ENCODE results near the gene CDIPT. TPM values are rescaled to one million over a fixed set of nuclear protein-coding genes. Genes with fewer than 3 reads are reported as not detected.

CDIPT gene
- total and polyA plus RNA-seq, 2 of the 13 experiments (the other 11 are each of a cell fraction or from before 2014, with no cell fraction given), result 54.9 to 97.5 TPM

GRCh38 chr16:29819506-29819905 lies 43.5 kb downstream of the CDIPT start (continued):
- TF ChIP-seq CREM (IDR thresholded peaks at IDR 0.05) (no peak), CREM (CRISPR knock-in tag; IDR thresholded peaks at IDR 0.05) (0 out of 2 replicates have a peak, but pooled peaks have one; percentile 10), ERF (CRISPR knock-in tag; IDR thresholded peaks at IDR 0.05) (no peak), ZNF484 (CRISPR knock-in tag; IDR thresholded peaks at IDR 0.05; ENCODE audit: borderline replicate concordance, low read depth) (no peak), ZBTB33 (CRISPR knock-in tag; IDR thresholded peaks at IDR 0.05) (peak; percentile 85), MBD4 (IDR thresholded peaks at IDR 0.05; ENCODE audit: borderline replicate concordance, low read length) (no peak), BRCA1 (CRISPR knock-in tag; IDR thresholded peaks at IDR 0.05) (no peak), ZNF432 (CRISPR knock-in tag; IDR thresholded peaks at IDR 0.05; ENCODE audit: borderline replicate concordance) (no peak), ZNF280D (CRISPR knock-in tag; IDR thresholded peaks at IDR 0.05) (no peak), ZNF501 (CRISPR knock-in tag; IDR thresholded peaks at IDR 0.05) (0 out of 2 replicates have a peak, but pooled peaks have one; percentile 3), SAFB2 (CRISPR knock-in tag; IDR thresholded peaks at IDR 0.05; ENCODE audit: borderline replicate concordance, low read depth) (0 out of 2 replicates have a peak, but pooled peaks have one; percentile 23), CTCF (CRISPR knock-in tag; IDR thresholded peaks at IDR 0.05) (peak; percentile 63), ZNF574 (CRISPR knock-in tag; IDR thresholded peaks at IDR 0.05) (peak; percentile 51; the same call in 1 of the 2 replicates), XRCC5 (optimal IDR thresholded peaks at IDR 0.05; ENCODE audit: low read length) (peak; percentile 28), ZSCAN12 (CRISPR knock-in tag; IDR thresholded peaks at IDR 0.05) (no peak), SMARCE1 (IDR thresholded peaks at IDR 0.05; ENCODE audit: borderline replicate concordance) (no peak), ZBTB38 (CRISPR knock-in tag; IDR thresholded peaks at IDR 0.05) (peak; percentile 96), GPN1 (CRISPR knock-in tag; IDR thresholded peaks at IDR 0.05; ENCODE audit: borderline replicate concordance) (no peak), U2AF2 (IDR thresholded peaks at IDR 0.05; ENCODE audit: low read depth, low read length) (no peak), LCORL (IDR thresholded peaks at IDR 0.05) (no peak), LCORL (CRISPR knock-in tag; IDR thresholded peaks at IDR 0.05) (0 out of 2 replicates have a peak, but pooled peaks have one; percentile 14), MEIS1 (CRISPR knock-in tag; IDR thresholded peaks at IDR 0.05; ENCODE audit: borderline replicate concordance) (no peak), POLR2A (IDR thresholded peaks at IDR 0.05; ENCODE audit: insufficient read depth in 1 of 2, low read depth in 2 of 2, low read length in 2 of 2) (0 out of 4 replicates have a peak, but pooled peaks of 1 of the 2 experiments have one; percentile 29)
